ENCODE data around the gene BNC2. TPM values are rescaled to one million over a fixed set of nuclear protein-coding genes. Genes with fewer than 3 reads are reported as not detected.
A peak's percentile ranks its signal among the peaks of the same experiment; 100 is the strongest.
"Not testable (repeated sequence)": the region's sequence is repeated elsewhere in the genome, so short reads cannot be mapped to it uniquely, and the experiment has no call there.

The BNC2 gene
- polyA plus RNA-seq, 1 donor, result 5.3 TPM

GRCh38 chr9:16445141-16445920 lies 425.1 kb downstream of the BNC2 start:
- no peak for DNase-seq

DNA sequence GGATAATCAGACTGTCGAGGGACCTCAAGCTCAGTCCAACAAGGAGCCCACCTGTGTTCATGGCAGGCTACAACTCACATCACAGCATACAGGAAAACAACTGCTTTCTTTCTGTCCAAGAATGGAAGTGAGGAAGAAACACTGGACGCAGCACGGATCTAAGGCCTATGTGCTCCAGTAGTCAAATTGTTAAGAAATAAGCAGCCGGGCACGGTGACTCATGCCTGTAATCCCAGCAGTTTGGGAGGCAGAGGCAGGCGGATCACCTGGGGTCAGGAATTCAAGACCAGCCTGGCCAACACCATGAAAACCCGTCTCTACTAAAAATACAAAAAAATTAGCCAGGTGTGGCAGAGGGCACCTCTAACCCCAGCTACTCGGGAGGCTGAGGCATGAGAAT lies 427.8 kb downstream of the BNC2 start:
- DNase-seq, result no peak

- DNase-seq, result no peak
Observed at GRCh38 chr9:16441791-16442190, 428.7 kb downstream of the BNC2 start.

DNA sequence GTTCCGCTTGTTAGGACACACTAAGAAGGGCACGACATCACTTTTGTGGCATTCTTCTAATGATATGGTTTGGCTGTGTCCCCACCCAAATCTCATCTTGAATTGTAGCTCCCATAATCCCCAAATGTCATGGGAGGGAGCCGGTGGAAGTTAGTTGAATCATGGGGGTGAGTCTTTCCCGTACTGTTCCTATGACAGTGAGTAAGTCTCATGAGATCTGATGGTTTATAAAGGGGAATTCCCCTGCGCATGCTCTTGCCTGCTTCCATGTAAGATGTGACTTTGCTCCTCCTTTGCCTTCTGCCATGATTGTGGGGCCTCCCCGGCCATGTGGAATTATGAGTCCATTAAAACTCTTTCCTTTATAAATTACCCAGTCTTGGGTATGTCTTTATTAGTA lies 431.6 kb downstream of the BNC2 start:
- not testable (repeated sequence) for DNase-seq

DNA sequence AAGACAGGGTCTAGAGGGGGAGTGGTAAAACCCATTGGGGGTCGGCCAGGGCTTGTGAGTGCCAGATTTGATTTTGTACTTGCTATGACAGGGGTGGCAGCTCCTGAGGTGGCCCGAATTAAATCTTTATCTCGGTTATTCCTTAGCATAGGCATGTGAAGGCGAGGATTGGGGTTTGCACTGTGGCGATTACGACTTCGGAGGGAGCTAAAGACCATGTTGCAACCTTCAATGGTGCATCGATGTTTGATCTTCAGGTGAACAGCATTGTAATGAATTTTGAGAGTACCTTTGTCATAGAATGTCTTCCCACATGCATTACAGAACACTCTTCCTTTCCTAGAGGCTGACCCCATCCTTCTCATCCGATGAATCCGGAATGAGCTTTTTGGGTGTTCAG lies 433.9 kb downstream of the BNC2 start:
- no peak for DNase-seq

- no peak for DNase-seq
Observed at GRCh38 chr9:16434526-16434925, 435.9 kb downstream of the BNC2 start.

DNA sequence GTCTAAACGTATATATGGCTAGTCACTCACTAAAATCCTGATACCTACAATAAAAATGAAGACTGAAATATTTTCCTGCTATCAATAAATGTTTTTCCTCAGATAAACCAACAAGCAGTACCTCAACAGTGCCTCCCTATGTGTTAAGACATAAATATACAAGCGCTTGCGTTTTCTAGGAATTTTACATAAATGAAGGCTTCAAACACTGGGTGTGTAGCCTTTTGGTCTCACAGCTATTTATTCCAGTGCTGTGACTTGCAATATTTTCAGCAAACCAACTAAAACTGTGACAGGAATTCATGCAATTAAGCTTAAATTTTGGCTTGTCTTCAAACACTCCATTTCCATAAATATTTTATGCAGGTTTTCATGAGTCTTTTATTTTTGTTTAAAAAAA lies 437.0 kb downstream of the BNC2 start:
- no peak for DNase-seq

DNA sequence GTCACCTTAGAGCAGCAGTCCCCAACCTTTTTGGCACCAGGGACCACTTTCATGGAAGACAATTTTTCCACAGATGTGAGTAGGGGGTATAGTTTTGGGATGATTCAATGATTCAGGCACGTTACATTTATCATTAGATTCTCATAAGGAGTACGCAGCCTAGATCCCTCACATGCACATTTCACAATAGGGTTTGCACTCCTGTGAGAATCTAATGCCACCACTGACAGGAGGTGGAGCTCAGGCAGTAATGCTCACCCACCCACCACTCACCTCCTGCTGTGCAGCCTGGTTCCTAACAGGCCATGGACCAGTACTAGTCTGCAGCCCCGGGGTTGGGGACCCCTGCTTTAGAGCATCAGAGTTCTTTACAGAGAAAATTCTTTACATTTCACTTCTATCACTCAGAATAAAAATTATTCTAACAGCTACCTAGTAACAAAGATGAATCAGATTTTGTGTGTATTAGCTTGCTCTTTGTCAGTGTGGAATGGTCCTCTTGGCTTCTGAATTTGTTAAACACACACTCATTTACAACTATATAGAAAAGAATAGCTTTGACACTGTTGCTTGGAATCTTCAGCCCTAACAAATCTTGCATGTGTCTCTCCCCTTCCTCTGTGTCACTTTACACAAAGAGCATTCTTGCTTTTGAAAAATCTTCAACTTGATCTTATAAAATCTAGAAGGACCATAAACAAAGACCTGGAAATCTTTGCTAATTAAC lies 438.6 kb downstream of the BNC2 start:
- no peak for DNase-seq

- DNase-seq, result no peak
Observed at GRCh38 chr9:16429671-16430070, 440.8 kb downstream of the BNC2 start.

- no peak for DNase-seq
Observed at GRCh38 chr9:16427873-16428427, 442.5 kb downstream of the BNC2 start.

- DNase-seq, result no peak
Observed at GRCh38 chr9:16426716-16427115, 443.8 kb downstream of the BNC2 start.

DNA sequence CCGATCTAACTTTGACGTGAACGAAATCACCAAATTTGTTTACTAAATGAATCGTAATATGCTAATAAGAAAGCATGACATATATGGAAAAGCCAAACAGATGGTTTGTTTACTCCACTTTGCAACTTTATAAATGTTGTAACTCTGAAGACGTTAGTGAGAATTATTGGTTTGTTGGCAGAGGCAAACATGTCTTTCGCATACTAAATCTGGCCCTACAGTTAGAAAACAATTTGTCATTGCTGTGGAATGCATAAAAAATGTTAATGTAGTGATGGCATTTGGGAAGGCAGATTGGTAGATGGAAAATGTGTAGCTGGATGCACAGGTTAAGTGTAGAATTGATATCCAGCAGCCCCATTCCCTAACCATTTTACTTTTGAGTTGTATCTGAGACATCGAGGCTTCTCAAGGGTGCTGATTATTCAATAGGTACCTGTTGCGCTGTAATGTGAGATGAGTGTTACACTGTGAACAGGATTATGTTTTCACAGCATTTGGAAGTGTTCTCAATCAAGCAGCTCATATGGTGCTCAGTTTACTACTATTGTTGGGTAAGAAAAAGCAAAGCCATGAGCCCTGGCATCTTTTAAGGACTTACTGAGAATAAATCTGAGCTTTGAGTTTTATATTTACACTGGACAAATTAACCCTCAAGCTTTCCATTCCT lies 444.8 kb downstream of the BNC2 start:
- DNase-seq, result no peak

GRCh38 chr9:16422114-16422513 lies 448.4 kb downstream of the BNC2 start:
- no peak for DNase-seq

GRCh38 chr9:16421532-16421931 lies 448.9 kb downstream of the BNC2 start:
- no peak for DNase-seq

GRCh38 chr9:16419124-16419523 lies 451.3 kb downstream of the BNC2 start:
- no peak for DNase-seq

DNA sequence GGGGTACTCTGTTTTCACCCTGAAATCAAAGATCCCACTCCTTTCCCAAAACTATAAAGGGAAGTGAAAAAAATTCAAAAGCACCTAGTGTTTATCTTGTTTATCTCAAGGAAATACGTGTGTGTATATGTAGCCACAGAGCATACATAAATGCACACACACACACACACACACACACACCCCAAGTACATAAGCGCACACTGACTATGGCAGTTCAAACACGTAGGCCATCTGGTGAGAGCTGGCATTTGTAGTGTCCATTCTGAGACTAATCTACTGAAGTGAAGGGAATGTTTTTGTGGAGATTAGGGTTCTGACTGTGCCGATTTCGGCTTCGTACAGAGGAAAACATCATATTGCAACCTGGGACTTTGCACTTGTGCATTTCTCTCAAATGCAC lies 451.7 kb downstream of the BNC2 start:
- no peak for DNase-seq

DNA sequence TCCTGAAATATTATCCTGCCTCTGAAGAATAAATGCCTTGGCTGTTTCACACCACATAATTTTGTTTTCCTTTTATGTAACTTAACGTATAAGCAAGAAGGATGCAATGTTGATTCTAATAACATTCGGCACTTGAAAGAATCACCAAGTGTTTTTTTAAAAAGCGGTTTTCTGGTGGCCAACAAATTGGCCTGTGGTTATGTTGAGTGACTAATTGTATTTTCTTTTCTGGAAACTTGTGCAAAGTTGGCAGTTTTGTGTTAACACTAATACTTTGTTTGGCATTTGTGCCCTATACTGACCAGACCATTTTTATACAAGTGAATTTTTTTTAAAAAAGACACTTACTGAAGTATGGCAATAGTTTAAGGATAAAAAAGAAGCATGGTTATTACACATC lies 452.7 kb downstream of the BNC2 start:
- DNase-seq, result no peak

- peak; percentile 38 for DNase-seq
Observed at GRCh38 chr9:16417161-16417560, 453.3 kb downstream of the BNC2 start.

DNA sequence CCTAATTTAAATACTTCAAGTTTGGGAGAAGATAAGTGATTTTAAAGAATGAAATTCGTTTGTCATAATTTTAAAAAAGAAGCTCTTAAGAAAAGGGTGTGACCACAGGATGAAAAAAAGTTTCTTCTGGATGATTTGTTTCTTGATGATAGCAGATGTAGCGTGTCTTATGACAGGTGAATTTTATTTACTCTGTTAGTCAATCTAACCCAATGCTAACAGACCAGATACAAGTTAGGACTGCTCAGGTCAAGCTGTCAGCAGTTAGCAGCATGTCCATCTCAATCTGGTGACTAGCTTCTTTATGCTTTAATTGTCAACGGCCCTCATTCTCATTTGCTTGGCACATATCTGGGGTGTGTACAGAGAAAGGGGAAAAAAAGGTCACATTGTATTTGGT lies 456.0 kb downstream of the BNC2 start:
- DNase-seq, result no peak

DNA sequence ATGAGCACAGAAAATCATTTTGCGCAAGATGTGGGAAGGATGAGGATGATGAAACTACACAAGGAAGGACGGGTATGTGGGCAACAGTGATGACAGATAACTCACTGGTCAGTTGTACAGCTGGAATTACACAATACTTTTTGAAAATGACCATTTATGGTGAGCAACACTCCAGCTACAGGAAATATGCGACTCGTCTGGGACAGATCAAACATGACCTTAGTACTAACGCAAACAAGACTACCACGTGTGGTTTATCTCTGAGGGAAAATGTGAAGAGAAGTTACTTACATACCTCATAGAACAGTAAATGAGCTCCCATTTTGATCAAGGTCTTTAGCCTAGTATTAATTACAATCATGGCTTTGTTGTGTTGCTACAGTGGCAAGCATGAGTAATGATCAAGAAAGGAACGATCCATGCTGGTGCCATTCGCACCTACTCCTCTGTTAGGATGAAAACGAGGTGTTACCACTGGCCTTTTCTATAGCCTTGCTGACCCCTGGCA lies 456.9 kb downstream of the BNC2 start:
- DNase-seq, result no peak

DNA sequence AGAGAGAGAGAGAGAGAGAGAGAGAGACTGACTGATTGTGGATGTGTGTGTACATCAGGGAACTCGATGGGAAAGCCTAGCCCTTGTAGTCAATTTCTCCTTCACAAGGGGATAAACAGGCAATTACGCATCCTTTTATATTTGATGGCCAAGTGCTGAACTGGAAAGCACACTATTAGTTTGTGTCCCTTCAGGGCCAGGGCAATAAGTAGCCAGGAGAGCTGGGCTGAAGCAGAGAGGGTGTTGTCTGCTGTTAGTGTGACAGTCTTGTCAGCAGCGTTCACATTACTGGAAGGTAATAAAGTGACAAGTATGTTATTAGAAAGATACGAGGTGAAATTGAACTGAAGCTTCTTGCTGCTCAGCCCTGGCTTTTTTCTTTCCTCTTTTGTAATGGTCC lies 457.7 kb downstream of the BNC2 start:
- DNase-seq, result no peak

GRCh38 chr9:16411311-16411710 lies 459.2 kb downstream of the BNC2 start:
- no peak for DNase-seq

GRCh38 chr9:16410601-16411280 lies 459.7 kb downstream of the BNC2 start:
- no peak for DNase-seq
